HK-2 (cell line): Measurements from ENCODE around the gene STAT6.
A peak's percentile ranks its signal among the peaks of the same experiment; 100 is the strongest.

Source experiments
- DNase-seq: peaks from one replicate; pipeline ENCODE4 v3.0.0-alpha.2; 2018; ENCODE audit not compliant: unreplicated experiment

STAT6 gene

GRCh38 chr12:57146961-57147944 is 36.1 kb upstream of the STAT6 start, which contains the start of gene LRP1-AS:
LRP1-AS (minus strand) TSS chr12:57147619.
- peak; percentile 35 for DNase-seq

- no peak for DNase-seq
Measured at GRCh38 chr12:57146092-57146491, 34.9 kb upstream of the STAT6 start.

- DNase-seq = no peak
Measured at GRCh38 chr12:57145460-57146059, 34.4 kb upstream of the STAT6 start.

GRCh38 chr12:57143454-57143853 is 32.3 kb upstream of the STAT6 start:
- no peak for DNase-seq

GRCh38 chr12:57142727-57143126 is 31.6 kb upstream of the STAT6 start:
- no peak for DNase-seq

- DNase-seq = no peak
Measured at GRCh38 chr12:57142121-57142520, 31.0 kb upstream of the STAT6 start.

- no peak for DNase-seq
Measured at GRCh38 chr12:57141249-57141648, 30.1 kb upstream of the STAT6 start.

- no peak for DNase-seq
Measured at GRCh38 chr12:57139796-57140649, 28.9 kb upstream of the STAT6 start.

- DNase-seq = no peak
Measured at GRCh38 chr12:57138526-57139272, 27.5 kb upstream of the STAT6 start.

- no peak for DNase-seq
Measured at GRCh38 chr12:57135527-57136326, 24.6 kb upstream of the STAT6 start.

GRCh38 chr12:57134949-57135348 is 23.8 kb upstream of the STAT6 start:
- DNase-seq = no peak

- DNase-seq = no peak
Measured at GRCh38 chr12:57133916-57134315, 22.8 kb upstream of the STAT6 start.

GRCh38 chr12:57133013-57133569 is 21.9 kb upstream of the STAT6 start:
- no peak for DNase-seq

- no peak for DNase-seq
Measured at GRCh38 chr12:57131896-57132744, 21.0 kb upstream of the STAT6 start.

GRCh38 chr12:57130941-57131340 is 19.8 kb upstream of the STAT6 start:
- no peak for DNase-seq

GRCh38 chr12:57129889-57130288 is 18.7 kb upstream of the STAT6 start:
- no peak for DNase-seq

- DNase-seq = no peak
Measured at GRCh38 chr12:57129321-57129842, 18.2 kb upstream of the STAT6 start.

GRCh38 chr12:57128519-57129247 is 17.5 kb upstream of the STAT6 start:
- DNase-seq = no peak
